Uterus (tissue), 4 donors: ENCODE results near the gene CTDSP2. TPM values are rescaled to one million over a fixed set of nuclear protein-coding genes. Genes with fewer than 3 reads are reported as not detected.
A peak's percentile ranks its signal among the peaks of the same experiment; 100 is the strongest.

Experiments used
- DNase-seq, 2 donors: peaks; one replicate each; pipeline ENCODE4 v3.0.0-alpha.2; 2019 to 2020
- H3K27ac ChIP-seq, 2 donors: fragments of 200-600 bp; sonication (generic); 1 replicate in 1 of 2; 2 replicates in 1 of 2; pipeline ENCODE4 v1.5.1; 2016 to 2018
- H3K27me3 ChIP-seq, 2 donors: fragments of 200-600 bp; sonication (generic); one replicate each; pipeline ENCODE4 v1.5.1; 2018 to 2019; ENCODE audit warnings: control low read depth in 1 of 2
- H3K36me3 ChIP-seq, 2 donors: fragments of 200-600 bp; sonication (generic); one replicate each; pipeline ENCODE4 v1.5.1; 2019; ENCODE audit warnings: control low read depth in 1 of 2
- H3K4me1 ChIP-seq, 2 donors: fragments of 200-600 bp; sonication (generic); one replicate each; pipeline ENCODE4 v1.5.1; 2018 to 2019; ENCODE audit warnings: control low read depth in 1 of 2
- H3K4me3 ChIP-seq, 2 donors: fragments of 200-600 bp; sonication (generic); 1 replicate in 1 of 2; 2 replicates in 1 of 2; pipeline ENCODE4 v1.5.1; 2018 to 2019; ENCODE audit warnings: mild to moderate bottlenecking in 1 of 2
- H3K9me3 ChIP-seq, 2 donors: fragments of 200-600 bp; sonication (generic); one replicate each; pipeline ENCODE4 v1.5.1; 2019; ENCODE audit warnings: control low read depth in 1 of 2
- POLR2A ChIP-seq, 2 donors: fragments of 450-650 bp; IDR thresholded peaks; one replicate each; pipeline ENCODE4 v1.6.1; 2016; ENCODE audit warnings: antibody characterized with exemption in 2 of 2, mild to moderate bottlenecking in 1 of 2, moderate library complexity in 1 of 2
- intact Hi-C: fragments of 100-400 bp; cut with DNase I; formaldehyde crosslinking; loops from one replicate; pipeline ENCODE4 v1.15.1; 2023; ENCODE audit warnings: low total_unique reads
- total RNA-seq, 4 donors: library from RNA; depleted of rRNA in 3 of 4; stranded (reverse); fragments of >200 nt in 3 of 4; gene quantifications; one replicate each; pipeline versions ENCODE4 v1.1.0 to v1.2.4, GENCODE V29; 2014 to 2023
- TF ChIP-seq, protein P1 (sequence below), 4 experiments: fragments of 200-600 bp in 2 of 4; fragments of 450-650 bp in 2 of 4; sonication (generic) in 2 of 4; IDR thresholded peaks; one replicate each; pipeline ENCODE4 v1.5.1; 2016 to 2019; ENCODE audit warnings: antibody characterized with exemption in 4 of 4, mild to moderate bottlenecking in 2 of 4, moderate library complexity in 1 of 4
- donor health status: DM: yes; HTN: yes; CAD: no.

Gene CTDSP2
- total RNA-seq, 4 donors from 2014 or later, result 66.2 to 212 (median 90.9) TPM

DNA sequence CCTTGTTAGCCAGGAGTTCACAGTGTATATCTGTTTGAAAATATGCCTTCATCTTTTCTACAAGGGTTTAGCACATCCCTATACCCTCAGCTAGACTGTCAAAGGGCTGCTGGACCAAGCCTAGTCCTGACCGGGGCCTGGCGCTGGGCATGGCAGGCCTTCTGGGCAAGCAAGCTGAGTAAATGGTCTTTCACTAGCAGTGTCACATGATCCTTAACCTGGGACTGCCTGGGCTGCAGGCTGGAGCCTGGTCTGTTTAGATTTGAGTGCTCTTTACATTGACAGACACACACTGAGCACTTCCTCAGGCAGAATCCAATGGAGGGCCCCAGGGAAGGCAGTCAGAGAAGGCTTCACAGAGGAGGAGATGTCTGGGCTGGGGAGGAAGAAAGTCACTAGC is 21.1 kb downstream of the CTDSP2 start:
- intact Hi-C loops, result no loop called here
- TF ChIP-seq, protein P1, sequence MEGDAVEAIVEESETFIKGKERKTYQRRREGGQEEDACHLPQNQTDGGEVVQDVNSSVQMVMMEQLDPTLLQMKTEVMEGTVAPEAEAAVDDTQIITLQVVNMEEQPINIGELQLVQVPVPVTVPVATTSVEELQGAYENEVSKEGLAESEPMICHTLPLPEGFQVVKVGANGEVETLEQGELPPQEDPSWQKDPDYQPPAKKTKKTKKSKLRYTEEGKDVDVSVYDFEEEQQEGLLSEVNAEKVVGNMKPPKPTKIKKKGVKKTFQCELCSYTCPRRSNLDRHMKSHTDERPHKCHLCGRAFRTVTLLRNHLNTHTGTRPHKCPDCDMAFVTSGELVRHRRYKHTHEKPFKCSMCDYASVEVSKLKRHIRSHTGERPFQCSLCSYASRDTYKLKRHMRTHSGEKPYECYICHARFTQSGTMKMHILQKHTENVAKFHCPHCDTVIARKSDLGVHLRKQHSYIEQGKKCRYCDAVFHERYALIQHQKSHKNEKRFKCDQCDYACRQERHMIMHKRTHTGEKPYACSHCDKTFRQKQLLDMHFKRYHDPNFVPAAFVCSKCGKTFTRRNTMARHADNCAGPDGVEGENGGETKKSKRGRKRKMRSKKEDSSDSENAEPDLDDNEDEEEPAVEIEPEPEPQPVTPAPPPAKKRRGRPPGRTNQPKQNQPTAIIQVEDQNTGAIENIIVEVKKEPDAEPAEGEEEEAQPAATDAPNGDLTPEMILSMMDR (IDR thresholded peaks at IDR 0.05), result no peak
- TF ChIP-seq POLR2A (IDR thresholded peaks at IDR 0.05), result no peak
- no peaks in the 10 kb centered on the region for H3K9me3 ChIP-seq
- no peak overlapping the region for H3K27ac ChIP-seq
- H3K4me3 ChIP-seq, result no peak overlapping the region
- peaks cover 0 to 13% of the 10 kb centered on the region in 2 donors for H3K4me1 ChIP-seq
- no peak for DNase-seq
- no peaks in the 10 kb centered on the region for H3K36me3 ChIP-seq
- no peaks in the 10 kb centered on the region for H3K27me3 ChIP-seq

GRCh38 chr12:57823908-57824640 is 22.5 kb downstream of the CTDSP2 start:
- no peak for DNase-seq
- peaks cover 0 to 4% of the 10 kb centered on the region in 2 donors for H3K4me1 ChIP-seq

GRCh38 chr12:57823131-57823907 is 23.2 kb downstream of the CTDSP2 start:
- H3K9me3 ChIP-seq, result no peaks in the 10 kb centered on the region
- H3K4me3 ChIP-seq, result no peak overlapping the region
- H3K4me1 ChIP-seq, result peaks cover 0 to 4% of the 10 kb centered on the region in 2 donors
- H3K27ac ChIP-seq, result peak overlapping the region; percentile 6 to 58
- no peak for TF ChIP-seq POLR2A (IDR thresholded peaks at IDR 0.05)
- TF ChIP-seq, protein P1 (IDR thresholded peaks at IDR 0.05), result no peak
- H3K36me3 ChIP-seq, result no peaks in the 10 kb centered on the region
- intact Hi-C loops, result no loop called here
- H3K27me3 ChIP-seq, result no peaks in the 10 kb centered on the region
- no peak for DNase-seq

More at GRCh38 chr12:57823908-57824640, 22.5 kb downstream of the CTDSP2 start:
- intact Hi-C loops, result no loop called here
- TF ChIP-seq POLR2A (IDR thresholded peaks at IDR 0.05), result no peak
- TF ChIP-seq, protein P1 (IDR thresholded peaks at IDR 0.05), result no peak
- no peak overlapping the region for H3K27ac ChIP-seq
- no peak overlapping the region for H3K4me3 ChIP-seq
- H3K9me3 ChIP-seq, result no peaks in the 10 kb centered on the region
- no peaks in the 10 kb centered on the region for H3K36me3 ChIP-seq
- no peaks in the 10 kb centered on the region for H3K27me3 ChIP-seq

DNA sequence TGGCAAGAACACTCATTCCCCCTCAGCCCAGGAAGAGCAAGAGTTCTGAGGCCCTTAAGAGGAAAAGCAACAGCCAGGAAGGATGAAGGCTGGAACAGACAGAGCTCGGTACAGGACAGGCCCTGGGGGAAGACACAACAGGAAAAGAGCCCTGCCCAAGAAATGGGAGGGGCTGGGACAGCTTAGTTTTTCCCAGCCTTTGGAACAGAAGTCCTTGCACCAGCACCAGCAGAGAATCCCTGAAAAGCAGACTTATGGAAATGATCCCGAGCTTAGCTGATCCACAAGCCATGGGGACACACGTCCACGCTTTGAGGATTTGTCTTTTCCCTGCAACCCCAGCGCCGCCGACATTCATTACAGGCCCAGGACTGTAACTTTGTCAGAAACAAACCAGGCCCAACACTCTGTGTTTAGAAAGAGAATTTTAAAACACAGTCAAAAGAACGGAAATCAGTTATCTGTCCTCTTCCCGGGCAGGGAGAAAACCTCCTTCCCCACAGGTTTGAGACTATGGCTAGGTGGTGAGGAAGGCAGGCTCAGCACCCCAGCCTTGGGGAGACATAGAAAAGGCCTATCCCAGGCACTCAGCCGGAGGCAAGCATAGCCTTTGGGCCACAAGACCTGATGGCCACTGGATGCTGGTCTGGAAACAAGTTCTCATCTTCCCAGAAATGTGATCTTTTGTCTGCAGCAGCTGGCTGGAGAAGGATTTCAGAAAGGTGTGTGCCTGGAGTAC is 24.0 kb downstream of the CTDSP2 start:
- H3K27ac ChIP-seq, result peak overlapping the region in 1 of 2 donors; percentile 58
- no peak overlapping the region for H3K4me3 ChIP-seq
- no peaks in the 10 kb centered on the region for H3K9me3 ChIP-seq
- TF ChIP-seq, protein P1 (IDR thresholded peaks at IDR 0.05), result no peak
- no peak for TF ChIP-seq POLR2A (IDR thresholded peaks at IDR 0.05)
- no peak for DNase-seq
- intact Hi-C loops, result no loop called here
- no peaks in the 10 kb centered on the region for H3K36me3 ChIP-seq
- peaks cover 0 to 4% of the 10 kb centered on the region in 2 donors for H3K4me1 ChIP-seq
- no peaks in the 10 kb centered on the region for H3K27me3 ChIP-seq
